ENCODE results near the gene PRODH2. TPM values are rescaled to one million over a fixed set of nuclear protein-coding genes. Genes with fewer than 3 reads are reported as not detected.

The PRODH2 gene
- total RNA-seq (2012; rRNA removed) = not detected in 2 replicates

- H3K4me1 ChIP-seq (ENCODE audit: control insufficient read depth, insufficient read depth, low read length) = no peaks in the 10 kb centered on the region
- no peak within 1 kb of the TSS for H3K4me3 ChIP-seq (ENCODE audit: low read length)
- H3K4me2 ChIP-seq (ENCODE audit: low read length) = no peak within 1 kb of the TSS
- H3K9me3 ChIP-seq (replicated peaks; ENCODE audit: low read length) = no peaks in the 10 kb centered on the region
- H3K36me3 ChIP-seq (ENCODE audit: insufficient read depth, low read length) = no peaks in the 10 kb centered on the region
- H3K9ac ChIP-seq (ENCODE audit: low read depth, low read length) = no peak within 1 kb of the TSS
- H3K27me3 ChIP-seq (ENCODE audit: control insufficient read depth, insufficient read depth, low read length) = peaks cover 28% of the 10 kb centered on the region
These were observed at the start of gene PRODH2 for GRCh38 chr19:35812220-35813042. Gene PRODH2, minus strand, starts transcription at chr19:35812845. Its CDS starts 40 bp downstream, at chr19:35812805.

- Histone ChIP-seq H3K9me3 (replicated peaks; ENCODE audit: low read length) (no peaks in the 10 kb centered on the region), H3K9ac (ENCODE audit: low read depth, low read length) (no peak overlapping the region), H3K4me2 (ENCODE audit: low read length) (no peak overlapping the region), H3K36me3 (ENCODE audit: insufficient read depth, low read length) (no peaks in the 10 kb centered on the region), H3K27me3 (ENCODE audit: control insufficient read depth, insufficient read depth, low read length) (peaks cover 84% of the 10 kb centered on the region), H3K4me1 (ENCODE audit: control insufficient read depth, insufficient read depth, low read length) (peaks cover 3% of the 10 kb centered on the region), H3K4me3 (ENCODE audit: low read length) (no peak overlapping the region)
These were observed 49.1 kb upstream of the PRODH2 start for GRCh38 chr19:35861640-35862160.

GRCh38 chr19:35860818-35861639 is 48.4 kb upstream of the PRODH2 start:
- H3K4me3 ChIP-seq (ENCODE audit: low read length) = no peak overlapping the region
- no peaks in the 10 kb centered on the region for H3K9me3 ChIP-seq (replicated peaks; ENCODE audit: low read length)
- H3K27me3 ChIP-seq (ENCODE audit: control insufficient read depth, insufficient read depth, low read length) = peaks cover 86% of the 10 kb centered on the region
- no peak overlapping the region for H3K4me2 ChIP-seq (ENCODE audit: low read length)
- H3K9ac ChIP-seq (ENCODE audit: low read depth, low read length) = no peak overlapping the region
- H3K4me1 ChIP-seq (ENCODE audit: control insufficient read depth, insufficient read depth, low read length) = peaks cover 3% of the 10 kb centered on the region
- H3K36me3 ChIP-seq (ENCODE audit: insufficient read depth, low read length) = no peaks in the 10 kb centered on the region

GRCh38 chr19:35860436-35860817 is 47.8 kb upstream of the PRODH2 start:
- Histone ChIP-seq H3K4me1 (ENCODE audit: control insufficient read depth, insufficient read depth, low read length) (peaks cover 3% of the 10 kb centered on the region), H3K4me2 (ENCODE audit: low read length) (no peak overlapping the region), H3K9ac (ENCODE audit: low read depth, low read length) (no peak overlapping the region), H3K36me3 (ENCODE audit: insufficient read depth, low read length) (no peaks in the 10 kb centered on the region), H3K4me3 (ENCODE audit: low read length) (no peak overlapping the region), H3K9me3 (replicated peaks; ENCODE audit: low read length) (no peaks in the 10 kb centered on the region), H3K27me3 (ENCODE audit: control insufficient read depth, insufficient read depth, low read length) (peaks cover 85% of the 10 kb centered on the region)

- Histone ChIP-seq H3K4me1 (ENCODE audit: control insufficient read depth, insufficient read depth, low read length) (peaks cover 3% of the 10 kb centered on the region), H3K9me3 (replicated peaks; ENCODE audit: low read length) (no peaks in the 10 kb centered on the region), H3K36me3 (ENCODE audit: insufficient read depth, low read length) (no peaks in the 10 kb centered on the region), H3K4me2 (ENCODE audit: low read length) (no peak overlapping the region), H3K9ac (ENCODE audit: low read depth, low read length) (no peak overlapping the region), H3K4me3 (ENCODE audit: low read length) (no peak overlapping the region), H3K27me3 (ENCODE audit: control insufficient read depth, insufficient read depth, low read length) (peaks cover 89% of the 10 kb centered on the region)
These were observed 46.8 kb upstream of the PRODH2 start for GRCh38 chr19:35859414-35859813.

GRCh38 chr19:35858311-35858710 is 45.7 kb upstream of the PRODH2 start:
- no peak overlapping the region for H3K4me3 ChIP-seq (ENCODE audit: low read length)
- H3K4me1 ChIP-seq (ENCODE audit: control insufficient read depth, insufficient read depth, low read length) = peaks cover 3% of the 10 kb centered on the region
- no peak overlapping the region for H3K9ac ChIP-seq (ENCODE audit: low read depth, low read length)
- no peaks in the 10 kb centered on the region for H3K36me3 ChIP-seq (ENCODE audit: insufficient read depth, low read length)
- H3K9me3 ChIP-seq (replicated peaks; ENCODE audit: low read length) = no peaks in the 10 kb centered on the region
- H3K27me3 ChIP-seq (ENCODE audit: control insufficient read depth, insufficient read depth, low read length) = peaks cover 88% of the 10 kb centered on the region
- no peak overlapping the region for H3K4me2 ChIP-seq (ENCODE audit: low read length)

GRCh38 chr19:35856546-35857149 is 44.0 kb upstream of the PRODH2 start, which contains the start of gene KIRREL2:
Gene KIRREL2, plus strand, starts transcription at chr19:35856911. Its CDS starts 209 bp downstream, at chr19:35857120.
- H3K27me3 ChIP-seq (ENCODE audit: control insufficient read depth, insufficient read depth, low read length) = peaks cover 89% of the 10 kb centered on the region
- peak within 1 kb of the TSS; percentile 79 for H3K4me2 ChIP-seq (ENCODE audit: low read length)
- peak within 1 kb of the TSS; percentile 64 for H3K4me3 ChIP-seq (ENCODE audit: low read length)
- no peaks in the 10 kb centered on the region for H3K9me3 ChIP-seq (replicated peaks; ENCODE audit: low read length)
- no peaks in the 10 kb centered on the region for H3K36me3 ChIP-seq (ENCODE audit: insufficient read depth, low read length)
- H3K9ac ChIP-seq (ENCODE audit: low read depth, low read length) = no peak within 1 kb of the TSS
- H3K4me1 ChIP-seq (ENCODE audit: control insufficient read depth, insufficient read depth, low read length) = peaks cover 3% of the 10 kb centered on the region

- no peak overlapping the region for H3K4me3 ChIP-seq (ENCODE audit: low read length)
- H3K4me1 ChIP-seq (ENCODE audit: control insufficient read depth, insufficient read depth, low read length) = peaks cover 3% of the 10 kb centered on the region
- no peaks in the 10 kb centered on the region for H3K9me3 ChIP-seq (replicated peaks; ENCODE audit: low read length)
- H3K27me3 ChIP-seq (ENCODE audit: control insufficient read depth, insufficient read depth, low read length) = peaks cover 81% of the 10 kb centered on the region
- H3K4me2 ChIP-seq (ENCODE audit: low read length) = no peak overlapping the region
- H3K9ac ChIP-seq (ENCODE audit: low read depth, low read length) = no peak overlapping the region
- no peaks in the 10 kb centered on the region for H3K36me3 ChIP-seq (ENCODE audit: insufficient read depth, low read length)
These were observed 40.6 kb upstream of the PRODH2 start for GRCh38 chr19:35853038-35853756.

GRCh38 chr19:35852029-35852780 is 39.6 kb upstream of the PRODH2 start, which contains the start of gene NPHS1:
Gene NPHS1, minus strand, starts transcription at chr19:35852504. Its CDS starts 667 bp downstream, at chr19:35851837.
- Histone ChIP-seq H3K4me1 (ENCODE audit: control insufficient read depth, insufficient read depth, low read length) (peaks cover 3% of the 10 kb centered on the region), H3K9ac (ENCODE audit: low read depth, low read length) (no peak within 1 kb of the TSS), H3K27me3 (ENCODE audit: control insufficient read depth, insufficient read depth, low read length) (peaks cover 80% of the 10 kb centered on the region)

More at GRCh38 chr19:35852029-35852780, 39.6 kb upstream of the PRODH2 start, which contains the start of gene NPHS1:
- Histone ChIP-seq H3K36me3 (ENCODE audit: insufficient read depth, low read length) (no peaks in the 10 kb centered on the region), H3K4me2 (ENCODE audit: low read length) (no peak within 1 kb of the TSS), H3K4me3 (ENCODE audit: low read length) (no peak within 1 kb of the TSS), H3K9me3 (replicated peaks; ENCODE audit: low read length) (no peaks in the 10 kb centered on the region)
